Upper lobe of left lung (tissue), 4 donors: ENCODE measurements around the gene NPW.

Experiments
- POLR2A ChIP-seq, 4 donors: fragments of 450-650 bp; IDR thresholded peaks; one replicate each; pipeline ENCODE4 v1.5.1; 2016 to 2017; ENCODE audit warnings: antibody characterized with exemption in 4 of 4, mild to moderate bottlenecking in 2 of 4
- POLR2AphosphoS5 ChIP-seq, 2 donors: sonication (generic); formaldehyde crosslinking; IDR thresholded peaks; one replicate each; pipeline ENCODE4 v1.5.1; 2017; ENCODE audit warnings: antibody characterized with exemption in 2 of 2
- TF ChIP-seq, protein P1 (sequence below), 6 experiments: fragments of 450-650 bp in 4 of 6; fragments of 200-600 bp in 2 of 6; sonication (generic) in 2 of 6; IDR thresholded peaks; one replicate each; pipeline ENCODE4 v1.5.1; 2016 to 2019; ENCODE audit warnings: antibody characterized with exemption in 6 of 6

DNA sequence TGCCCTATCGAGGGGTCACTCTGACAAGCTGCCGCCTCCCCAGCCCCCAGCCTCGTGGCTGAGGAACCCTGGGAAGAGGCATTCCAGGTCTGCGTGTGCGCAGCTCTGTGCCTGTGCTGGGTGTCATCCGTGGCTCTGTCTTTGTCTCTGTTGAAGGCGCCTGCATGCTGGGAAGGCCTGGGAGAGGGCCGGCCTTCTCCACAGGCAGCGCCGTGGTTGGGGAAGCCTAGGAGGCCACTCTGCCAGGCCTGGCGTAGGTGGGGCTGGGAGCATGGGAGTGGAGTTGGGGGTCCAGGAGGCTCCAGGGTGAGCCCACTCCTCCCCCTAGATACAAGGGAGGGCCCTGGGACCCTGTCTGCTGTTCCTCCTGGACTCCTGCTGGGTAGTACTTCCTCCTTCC lies 10.5 kb downstream of the NPW start:
- TF ChIP-seq, protein P1, sequence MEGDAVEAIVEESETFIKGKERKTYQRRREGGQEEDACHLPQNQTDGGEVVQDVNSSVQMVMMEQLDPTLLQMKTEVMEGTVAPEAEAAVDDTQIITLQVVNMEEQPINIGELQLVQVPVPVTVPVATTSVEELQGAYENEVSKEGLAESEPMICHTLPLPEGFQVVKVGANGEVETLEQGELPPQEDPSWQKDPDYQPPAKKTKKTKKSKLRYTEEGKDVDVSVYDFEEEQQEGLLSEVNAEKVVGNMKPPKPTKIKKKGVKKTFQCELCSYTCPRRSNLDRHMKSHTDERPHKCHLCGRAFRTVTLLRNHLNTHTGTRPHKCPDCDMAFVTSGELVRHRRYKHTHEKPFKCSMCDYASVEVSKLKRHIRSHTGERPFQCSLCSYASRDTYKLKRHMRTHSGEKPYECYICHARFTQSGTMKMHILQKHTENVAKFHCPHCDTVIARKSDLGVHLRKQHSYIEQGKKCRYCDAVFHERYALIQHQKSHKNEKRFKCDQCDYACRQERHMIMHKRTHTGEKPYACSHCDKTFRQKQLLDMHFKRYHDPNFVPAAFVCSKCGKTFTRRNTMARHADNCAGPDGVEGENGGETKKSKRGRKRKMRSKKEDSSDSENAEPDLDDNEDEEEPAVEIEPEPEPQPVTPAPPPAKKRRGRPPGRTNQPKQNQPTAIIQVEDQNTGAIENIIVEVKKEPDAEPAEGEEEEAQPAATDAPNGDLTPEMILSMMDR (IDR thresholded peaks at IDR 0.05): no peak
- no peak for TF ChIP-seq POLR2AphosphoS5 (IDR thresholded peaks at IDR 0.05)
- no peak for TF ChIP-seq POLR2A (IDR thresholded peaks at IDR 0.05)
